Dermis microvascular lymphatic vessel endothelial cell (primary cell): ENCODE results near the gene SLC35F4. TPM values are rescaled to one million over a fixed set of nuclear protein-coding genes. Genes with fewer than 3 reads are reported as not detected.

Experiments used
- DNase-seq, 2 donors: peaks; one replicate each; pipeline versions ENCODE4 v3.0.0 to v3.0.0-alpha.2; 2010; ENCODE audit warnings: low read depth in 2 of 2
- total RNA-seq: library from RNA; depleted of rRNA; stranded (reverse); fragments of >200 nt; gene quantifications from 2 replicates; pipeline ENCODE4 v1.2.1, GENCODE V29; 2014

SLC35F4 gene
- total RNA-seq, 1 donor from 2014 or later: not detected

DNA sequence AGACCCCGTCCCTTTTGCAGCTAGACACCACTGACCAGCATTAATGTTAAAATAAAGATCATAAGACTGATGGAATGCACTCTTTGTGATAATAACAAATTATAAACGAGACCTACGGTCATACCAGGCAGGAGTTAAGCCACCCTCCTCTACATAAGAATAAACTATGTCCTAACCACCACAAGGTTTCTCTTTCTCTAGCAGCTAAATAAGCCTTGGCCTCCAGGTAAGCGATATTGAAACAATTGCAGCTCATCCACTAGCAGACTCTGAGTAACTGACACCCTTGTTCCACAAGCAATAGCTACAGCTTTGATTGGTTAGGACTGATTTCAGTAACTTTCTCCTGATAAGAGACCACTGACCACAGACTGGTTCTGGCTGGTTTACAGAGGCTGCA, 228.0 kb downstream of the SLC35F4 start:
- no peak for DNase-seq

DNA sequence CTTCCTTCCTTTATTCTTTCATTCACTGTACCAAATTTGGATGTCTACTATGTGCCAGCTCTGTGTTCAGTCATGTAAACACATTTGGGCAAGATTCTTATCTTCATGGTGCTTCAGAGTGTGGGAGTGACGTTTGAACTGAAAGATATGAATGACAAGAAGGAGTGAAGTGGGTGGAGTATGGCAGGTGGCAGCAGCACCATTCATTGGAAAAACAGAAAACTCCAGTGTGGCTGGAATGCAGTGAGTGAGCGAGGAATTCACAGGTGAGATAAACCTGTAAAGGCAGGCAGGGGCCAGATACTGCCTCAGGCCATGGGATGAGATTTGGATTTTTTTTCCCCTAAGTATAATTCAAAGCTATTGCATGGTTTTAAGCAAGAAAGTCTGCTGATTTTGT, 231.6 kb downstream of the SLC35F4 start:
- DNase-seq: no peak

DNA sequence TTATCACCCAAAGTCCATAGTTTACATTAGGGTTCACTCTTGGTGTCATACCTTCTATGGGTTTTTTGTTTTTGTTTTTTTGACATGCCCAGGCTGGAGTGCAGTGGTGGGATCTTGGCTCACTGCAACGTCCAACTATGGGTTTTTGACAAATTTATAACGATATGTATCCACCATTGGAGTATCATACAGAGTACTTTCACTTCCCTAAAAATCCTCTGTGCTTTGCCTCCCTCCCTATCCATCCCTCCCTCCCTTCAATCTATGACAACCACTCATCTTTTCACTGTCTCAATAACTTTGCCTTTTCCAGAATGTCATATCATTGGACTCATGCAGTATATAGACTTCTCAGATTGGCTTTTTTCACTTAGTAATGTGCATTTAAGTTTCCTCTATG, 233.2 kb downstream of the SLC35F4 start:
- DNase-seq: no peak

DNA sequence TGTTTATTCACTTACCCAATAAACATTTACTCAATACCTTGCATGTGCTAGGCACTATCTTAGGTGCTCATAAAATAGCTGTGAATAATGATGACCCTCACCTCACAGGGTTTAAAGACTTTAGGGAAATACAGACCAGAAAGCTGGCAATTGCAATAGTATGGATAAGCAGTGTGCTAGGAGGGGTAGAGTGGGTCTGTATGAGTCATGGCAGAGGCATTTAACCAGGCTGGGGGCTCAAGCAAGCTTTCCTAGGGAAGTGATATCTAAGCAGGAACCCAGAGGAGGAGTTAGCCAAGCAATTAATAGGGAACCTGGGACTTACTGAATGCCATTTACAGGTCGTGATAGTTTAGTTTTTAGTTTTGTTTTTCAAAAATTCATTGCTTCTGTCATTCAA, 248.4 kb downstream of the SLC35F4 start:
- no peak for DNase-seq

DNA sequence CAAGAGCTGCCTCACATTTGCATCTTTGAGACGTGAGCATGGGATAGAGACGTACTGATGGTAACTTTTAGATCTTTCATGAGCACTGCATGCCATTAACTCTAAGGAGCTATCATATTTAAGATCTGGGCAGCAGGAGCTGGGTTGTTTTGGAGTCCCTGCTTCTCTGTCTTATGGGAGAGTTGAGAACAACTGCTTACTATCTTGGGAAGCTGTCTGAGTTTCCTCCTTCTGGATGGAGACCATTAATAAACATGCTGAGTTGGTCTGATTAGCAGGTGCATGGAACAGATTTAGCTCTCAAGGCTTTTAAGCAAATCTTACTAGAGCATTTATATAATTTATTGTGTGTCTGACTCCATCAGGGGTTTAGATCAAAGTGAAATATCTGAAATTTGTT, 252.9 kb downstream of the SLC35F4 start:
- no peak for DNase-seq

GRCh38 chr14:57611555-57612075, 254.3 kb downstream of the SLC35F4 start:
- DNase-seq: no peak

GRCh38 chr14:57610631-57611030, 255.3 kb downstream of the SLC35F4 start:
- DNase-seq: no peak

- no peak for DNase-seq
Observed at GRCh38 chr14:57609192-57610075, 256.5 kb downstream of the SLC35F4 start.

DNA sequence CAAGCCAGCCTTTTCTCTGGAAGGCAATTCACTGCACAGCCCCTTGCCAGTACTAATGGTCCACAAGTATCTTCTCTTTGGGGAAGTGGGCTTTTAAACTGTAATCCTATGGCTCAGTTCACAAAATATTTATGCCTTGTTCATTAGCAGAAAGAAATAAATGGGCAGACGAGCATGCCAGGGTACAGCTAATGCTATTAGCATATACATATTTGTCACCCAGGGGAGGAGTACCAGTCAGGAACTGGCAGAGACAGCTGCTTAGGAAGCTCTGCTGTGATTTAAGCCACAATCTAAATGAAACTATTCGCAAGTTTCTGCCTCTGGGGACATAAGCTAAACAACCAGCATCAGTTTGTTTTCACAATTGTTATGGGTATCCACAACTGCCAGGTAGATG, 258.8 kb downstream of the SLC35F4 start:
- no peak for DNase-seq

GRCh38 chr14:57583396-57583795, 282.5 kb downstream of the SLC35F4 start:
- DNase-seq: no peak

GRCh38 chr14:57582746-57583145, 283.1 kb downstream of the SLC35F4 start:
- no peak for DNase-seq

DNA sequence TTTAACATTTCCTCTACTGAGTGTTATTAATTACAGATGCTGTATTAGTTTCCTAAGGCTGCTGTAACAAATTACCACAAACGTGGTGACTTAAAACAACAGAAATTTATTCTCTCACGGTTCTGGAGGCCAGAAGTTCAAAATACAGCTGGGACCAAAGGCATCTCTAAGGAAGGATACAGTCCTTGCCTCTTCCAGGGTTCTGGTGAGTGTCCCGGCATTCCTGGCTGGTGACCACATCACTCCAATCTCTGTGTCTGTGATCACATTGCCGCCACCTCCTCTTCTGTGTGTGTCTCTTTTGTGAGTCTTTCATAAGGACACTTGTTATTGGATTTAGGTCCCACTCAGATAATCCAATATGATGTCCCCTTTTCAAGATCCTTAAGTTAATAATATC, 287.1 kb downstream of the SLC35F4 start:
- DNase-seq: no peak

DNA sequence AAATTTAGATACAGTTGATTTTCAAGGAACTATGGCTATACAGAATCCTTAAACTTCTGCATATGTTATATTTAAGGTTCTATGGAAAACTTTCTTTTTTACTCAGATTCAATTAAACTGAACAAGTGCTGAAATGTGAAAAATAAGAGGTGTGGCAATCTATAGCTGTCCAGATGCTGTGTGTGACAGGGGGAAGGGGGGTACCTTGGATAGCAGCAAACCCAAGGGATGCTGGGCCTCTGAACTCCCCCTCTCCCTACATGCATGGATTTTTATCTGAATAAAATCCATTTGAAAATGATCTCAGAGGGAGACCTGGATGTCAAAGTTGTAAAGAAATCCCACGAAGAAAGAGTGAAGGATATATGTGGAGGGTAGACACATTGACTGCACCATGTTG, 289.4 kb downstream of the SLC35F4 start:
- no peak for DNase-seq

GRCh38 chr14:57575482-57575881, 290.4 kb downstream of the SLC35F4 start:
- no peak for DNase-seq

- DNase-seq: no peak
Observed at GRCh38 chr14:57574617-57575288, 291.1 kb downstream of the SLC35F4 start.

DNA sequence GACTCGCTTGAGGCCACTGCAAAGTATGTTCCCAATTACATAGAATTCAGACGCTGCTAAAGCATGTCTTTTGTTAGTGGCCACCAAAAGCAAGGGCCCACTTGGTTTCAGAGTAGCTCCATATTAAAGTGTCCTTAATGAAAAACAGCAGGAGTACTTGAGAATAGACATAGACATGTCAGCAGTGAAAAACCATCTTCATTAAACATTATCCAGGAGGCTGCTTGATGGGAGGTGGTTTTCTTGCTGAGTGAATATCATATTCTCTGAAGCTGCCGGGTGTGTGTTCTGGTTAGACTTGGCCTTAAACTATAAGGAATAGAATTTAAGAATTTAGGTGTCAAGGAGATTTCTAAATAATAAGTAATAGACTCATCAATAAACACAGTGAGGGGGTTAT, 292.7 kb downstream of the SLC35F4 start:
- no peak for DNase-seq

- no peak for DNase-seq
Observed at GRCh38 chr14:57568554-57568953, 297.3 kb downstream of the SLC35F4 start.

DNA sequence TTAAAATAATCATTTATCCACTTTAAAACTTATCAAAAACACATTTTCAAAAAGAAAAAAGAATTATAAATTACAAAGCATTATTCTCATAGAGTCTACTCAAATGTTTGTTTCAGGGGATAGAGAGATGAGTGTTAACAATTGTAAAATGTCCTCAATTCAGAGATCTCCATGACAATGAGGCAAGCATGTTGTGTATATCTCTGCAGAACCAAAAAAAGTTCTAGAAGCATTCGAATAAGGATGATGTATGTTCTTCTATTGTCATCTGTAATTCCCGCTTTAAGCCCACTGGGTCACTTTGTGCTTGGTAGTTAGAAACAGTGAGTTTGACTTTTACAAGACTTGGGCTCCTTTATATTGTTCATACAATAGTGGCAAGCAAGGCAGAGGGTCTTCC, 298.7 kb downstream of the SLC35F4 start:
- DNase-seq: no peak

DNA sequence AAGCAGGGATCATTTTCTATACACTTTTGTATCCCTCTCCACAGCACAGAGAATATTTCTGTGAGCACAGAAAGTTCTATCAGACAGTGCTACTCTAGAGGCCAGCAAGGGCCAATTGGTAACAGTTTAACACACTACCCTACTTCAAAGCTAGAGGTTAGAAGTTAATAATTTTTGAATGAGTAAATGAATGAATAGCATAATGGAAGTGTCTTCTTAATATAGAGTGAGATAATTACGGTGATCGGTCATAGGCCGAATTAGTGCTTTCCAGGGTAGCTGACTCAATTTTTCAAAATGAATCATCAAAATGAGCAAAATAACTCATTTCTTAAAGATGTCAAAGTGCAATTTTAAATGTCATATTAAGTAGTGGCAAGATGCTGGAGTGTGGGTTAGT, 305.2 kb downstream of the SLC35F4 start:
- DNase-seq: no peak

DNA sequence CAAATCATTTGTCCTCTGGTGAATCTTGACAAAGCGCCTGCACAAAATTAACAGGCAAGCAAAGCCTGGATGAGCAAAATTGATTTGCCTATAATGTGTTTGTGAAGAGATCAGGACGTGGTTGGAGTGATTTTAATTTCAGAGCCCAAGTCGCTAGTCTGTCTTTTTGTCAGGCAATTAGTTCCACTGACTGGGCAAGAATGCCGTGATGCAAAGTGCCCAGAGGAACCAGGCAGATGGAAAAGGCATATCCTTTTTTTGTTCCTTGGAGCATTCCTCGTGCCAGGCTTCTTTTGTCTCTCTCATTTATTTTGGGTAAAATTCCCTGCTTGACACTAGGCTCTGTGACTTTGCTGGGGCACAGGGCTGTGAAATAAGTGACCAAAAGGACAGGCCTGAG, 306.3 kb downstream of the SLC35F4 start:
- no peak for DNase-seq

- DNase-seq: no peak
Observed at GRCh38 chr14:57549765-57550420, 316.0 kb downstream of the SLC35F4 start.

GRCh38 chr14:57549016-57549564, 316.8 kb downstream of the SLC35F4 start:
- no peak for DNase-seq
